ENCODE results near the gene RNF25. TPM values are rescaled to one million over a fixed set of nuclear protein-coding genes. Genes with fewer than 3 reads are reported as not detected.

RNF25 gene
- total RNA-seq, 1 donor from 2014 or later = 15.3 TPM

DNA sequence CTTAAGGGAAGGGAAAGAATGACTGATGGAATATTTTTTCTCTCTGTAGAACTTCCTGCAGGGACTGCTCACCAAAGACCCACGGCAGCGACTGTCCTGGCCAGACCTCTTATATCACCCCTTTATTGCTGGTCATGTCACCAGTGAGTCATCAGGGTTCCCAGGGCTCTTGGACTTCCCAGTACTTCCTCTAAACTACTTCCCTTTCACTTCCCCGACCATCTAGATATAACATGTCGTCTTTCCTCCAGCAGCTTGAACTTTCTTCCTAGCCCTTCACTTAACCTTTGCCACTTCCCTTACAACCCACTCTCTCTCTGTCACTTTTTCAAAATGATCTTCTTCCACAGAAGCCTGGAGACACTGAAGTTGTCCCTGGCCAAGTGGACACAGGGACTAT, 7.3 kb upstream of the RNF25 start:
- no peak for ATAC-seq

DNA sequence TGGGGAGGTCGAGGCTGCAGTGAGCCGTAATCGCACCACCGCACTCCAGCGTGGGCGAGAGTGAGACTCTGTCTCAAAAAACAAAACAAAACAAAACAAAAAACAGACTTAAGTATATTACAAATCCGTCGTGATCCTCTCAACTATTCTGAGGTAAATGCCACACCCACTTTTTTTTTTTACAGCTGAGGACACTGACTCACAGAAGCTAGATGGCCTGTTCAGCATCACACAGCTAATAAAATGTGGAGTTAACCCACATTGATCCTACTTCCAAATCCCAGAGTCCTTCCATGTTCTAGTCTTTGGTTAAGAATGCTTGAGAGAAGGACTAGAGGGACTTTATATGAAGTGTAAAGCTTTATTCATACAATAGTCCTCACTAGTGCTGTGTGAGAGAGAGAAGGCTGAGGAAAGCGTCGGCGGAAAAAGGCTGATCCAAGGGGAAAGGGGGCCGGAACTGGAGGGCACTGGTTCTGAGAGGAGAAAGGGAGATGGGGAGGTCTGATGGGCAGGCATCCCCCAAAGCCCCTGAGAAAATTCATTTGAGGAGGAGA, 627 bp downstream of the RNF25 start:
- peak; percentile 70 for ATAC-seq

DNA sequence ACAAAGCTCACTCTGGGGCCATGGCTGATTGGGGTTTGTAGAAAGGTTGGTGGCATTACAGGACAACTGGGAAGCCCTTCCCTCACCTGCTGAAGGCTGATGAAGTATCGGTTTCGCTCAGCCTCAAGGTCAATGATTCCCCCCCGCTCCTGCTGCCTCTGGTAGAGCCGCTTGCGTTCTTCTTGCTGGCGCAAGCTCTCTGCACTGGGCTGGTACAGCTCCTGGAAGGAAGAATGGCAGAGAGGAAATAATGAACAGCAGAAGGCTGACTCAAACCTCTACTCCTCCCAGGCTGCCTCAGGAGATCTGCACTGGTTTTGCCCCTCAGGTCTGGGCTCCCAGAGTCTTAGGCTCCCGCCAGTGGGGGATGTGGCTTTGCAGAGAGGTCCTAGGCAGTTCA, 7.1 kb downstream of the RNF25 start:
- ATAC-seq = no peak

DNA sequence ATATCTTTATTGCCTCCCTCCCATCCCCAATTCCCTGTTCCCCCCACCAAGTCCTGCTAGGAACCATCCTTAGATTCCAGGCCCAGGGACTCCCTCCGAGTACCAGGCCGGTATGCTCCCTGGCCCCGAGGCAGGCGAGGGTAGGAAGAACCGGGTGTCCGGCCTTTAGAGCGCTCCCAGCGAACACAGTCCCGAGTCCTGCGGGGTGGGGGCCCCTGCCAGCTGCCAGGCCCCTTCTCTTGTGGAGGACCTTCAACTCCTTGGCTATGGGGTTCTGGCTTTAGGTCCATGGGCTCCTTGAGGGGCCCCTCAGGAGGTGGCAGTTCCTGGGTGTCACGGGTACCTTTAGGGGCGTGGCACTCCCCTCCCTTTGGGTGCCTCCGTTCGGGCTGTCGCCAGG, 7.9 kb downstream of the RNF25 start:
- ATAC-seq = no peak

DNA sequence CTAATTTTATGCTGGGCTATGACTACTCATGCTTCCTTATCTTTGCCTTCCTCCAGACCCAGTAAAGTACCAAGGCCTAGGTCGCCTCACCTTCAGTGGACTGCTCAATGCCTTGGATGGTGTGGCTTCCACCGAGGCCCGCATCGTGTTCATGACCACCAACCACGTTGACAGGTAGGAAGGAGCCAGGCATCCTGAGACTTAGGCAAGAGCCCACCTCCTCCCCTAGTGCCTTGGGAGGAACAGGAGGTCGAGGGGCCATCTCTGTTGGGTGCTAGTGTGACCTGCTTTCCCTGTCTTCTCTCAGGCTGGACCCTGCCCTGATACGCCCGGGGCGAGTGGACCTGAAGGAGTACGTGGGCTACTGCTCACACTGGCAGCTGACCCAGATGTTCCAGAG, 9.0 kb downstream of the RNF25 start:
- no peak for ATAC-seq

DNA sequence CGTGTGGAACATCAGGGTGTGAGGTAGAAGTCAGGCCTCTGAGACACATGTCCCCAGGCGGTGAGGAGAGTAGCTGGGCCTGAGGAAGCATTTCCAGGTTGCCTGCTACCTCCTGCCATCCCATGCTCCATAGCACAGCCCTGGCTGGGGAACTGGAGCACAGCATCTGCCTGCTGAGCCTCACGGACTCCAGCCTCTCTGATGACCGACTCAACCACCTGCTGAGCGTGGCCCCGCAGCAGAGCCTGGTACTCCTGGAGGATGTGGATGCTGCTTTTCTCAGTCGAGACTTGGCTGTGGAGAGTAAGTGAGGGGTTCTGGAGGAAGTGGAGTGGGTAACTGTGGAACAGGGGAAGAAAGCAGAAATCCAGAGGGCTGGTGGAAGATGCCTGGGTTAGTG, 9.4 kb downstream of the RNF25 start:
- ATAC-seq = no peak

DNA sequence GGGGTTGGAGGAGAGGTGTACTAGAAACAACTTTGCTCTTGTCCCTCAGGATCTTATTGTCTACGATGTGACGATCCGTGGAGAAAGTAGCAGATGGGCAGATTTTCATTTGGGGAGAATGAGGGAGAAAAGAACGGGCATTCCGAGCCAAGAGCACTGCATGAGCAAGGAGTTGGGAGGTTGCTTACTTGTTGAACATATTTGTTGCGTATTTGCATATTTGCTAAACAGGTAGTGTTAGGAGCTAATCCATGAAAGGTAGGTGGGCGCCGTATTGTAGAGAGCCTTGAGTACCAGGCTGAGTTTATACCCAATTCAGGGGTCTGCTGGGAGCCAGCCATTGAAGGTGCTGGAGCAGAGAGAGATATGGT, 11.8 kb downstream of the RNF25 start:
- ATAC-seq = no peak

DNA sequence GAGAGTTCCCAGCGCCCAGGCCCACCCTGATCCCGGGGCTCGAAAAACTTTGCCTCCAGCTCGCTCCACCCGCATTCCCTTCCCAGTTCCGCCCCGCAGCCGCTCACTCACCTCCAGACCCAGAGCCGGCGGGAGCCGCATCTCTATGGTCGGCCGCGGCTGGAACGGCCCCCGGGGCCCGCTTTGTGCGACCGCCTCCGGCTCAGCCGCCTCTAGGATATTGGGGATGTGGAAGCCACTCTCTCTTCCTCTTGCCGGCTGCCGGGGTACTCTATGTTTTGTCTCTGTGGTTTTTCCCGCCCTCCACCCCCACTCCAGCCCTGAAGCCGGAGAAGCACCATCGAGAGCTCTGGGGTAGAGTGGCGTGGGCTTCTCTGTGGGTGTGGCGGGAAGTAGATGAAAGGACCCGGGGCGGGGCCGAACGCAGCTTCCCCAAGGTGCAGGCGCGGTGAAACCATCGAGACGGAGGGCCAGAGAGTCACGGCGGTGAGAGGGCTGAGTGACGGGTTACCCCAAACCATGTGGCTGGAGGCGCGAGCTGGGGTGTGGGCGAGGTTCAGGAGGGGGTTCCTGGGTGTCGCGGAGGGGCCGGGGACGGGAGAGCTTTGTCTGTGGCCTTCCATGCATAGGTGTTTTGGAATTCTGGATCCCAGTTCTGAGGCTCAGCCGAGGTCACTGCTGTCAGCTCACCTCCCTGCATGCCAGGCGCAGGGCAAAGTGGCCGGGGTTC, 12.4 kb downstream of the RNF25 start, which contains the start of the genes BCS1L and ZNF142:
TSS of gene BCS1L (plus strand) at position 426 of the 730 bp plus-strand sequence. CDS start 1,305 bp downstream, outside the sequence.
TSS of gene ZNF142 (minus strand) at position 366 of the 730 bp plus-strand sequence. CDS start 3,194 bp downstream, outside the sequence.
- ATAC-seq = peak; percentile 95

DNA sequence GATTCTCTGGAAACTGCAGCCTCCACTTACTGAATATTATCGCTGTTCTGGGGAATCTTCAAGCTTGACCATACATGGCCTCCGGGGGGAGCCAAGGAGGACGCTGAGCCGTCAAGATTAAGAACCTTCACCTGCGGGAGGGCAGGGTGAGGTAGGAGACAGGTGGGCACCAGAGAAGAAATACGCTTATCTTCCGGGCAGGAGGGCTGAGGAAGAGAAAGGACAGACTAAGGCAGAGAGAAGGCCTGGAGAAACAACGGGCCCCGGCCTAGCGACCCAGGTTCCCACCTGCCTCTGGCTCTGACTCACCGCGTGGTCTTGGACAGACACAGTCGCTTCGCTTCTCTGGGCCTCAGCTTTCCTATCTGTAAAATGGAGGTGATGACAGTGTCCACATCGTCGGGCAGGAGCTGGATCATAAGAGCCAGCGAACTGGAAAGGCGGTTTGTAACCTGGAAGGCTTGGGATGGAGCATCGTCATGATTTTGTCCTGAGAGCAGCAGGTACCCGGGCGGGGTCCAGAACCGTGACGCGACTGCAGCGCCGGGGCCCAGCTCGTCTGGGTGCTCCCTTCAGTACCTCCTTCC, 13.0 kb downstream of the RNF25 start:
- peak; percentile 42 for ATAC-seq

DNA sequence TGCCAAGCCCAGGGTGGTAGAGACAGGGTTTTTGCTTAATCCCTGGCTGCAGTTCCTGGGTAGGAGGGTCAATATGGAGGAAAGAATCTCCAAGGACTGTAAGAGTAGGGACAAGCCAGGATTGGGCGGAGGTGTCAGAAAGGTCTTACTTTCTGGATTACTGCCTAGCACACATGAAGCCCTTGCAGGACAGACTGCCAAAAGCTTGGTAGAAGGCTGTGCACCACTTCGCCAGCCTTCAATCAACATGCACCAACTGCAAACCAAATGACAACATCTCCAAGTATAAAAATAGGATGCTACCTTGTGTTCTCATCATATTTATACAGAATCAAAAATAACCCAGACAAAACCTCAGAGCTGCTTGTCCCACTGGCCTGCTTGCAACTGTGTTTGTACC, 16.1 kb downstream of the RNF25 start:
- ATAC-seq = no peak

DNA sequence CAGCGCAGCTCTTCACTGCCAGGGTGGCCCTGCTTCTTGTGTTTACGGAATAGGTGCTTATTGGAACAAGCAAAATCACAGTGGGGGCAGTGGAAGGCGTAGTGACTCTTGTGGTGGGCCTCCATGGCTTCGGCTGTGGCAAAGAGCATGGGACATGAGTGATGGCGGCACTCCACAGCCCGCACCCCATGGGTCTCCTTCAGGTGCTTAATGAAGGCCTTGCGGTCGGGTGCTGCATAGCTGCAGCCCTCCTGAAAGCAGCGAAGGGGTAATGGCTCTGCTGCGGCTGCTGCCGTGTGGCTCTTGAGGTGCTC, 23.1 kb downstream of the RNF25 start:
- ATAC-seq = no peak

DNA sequence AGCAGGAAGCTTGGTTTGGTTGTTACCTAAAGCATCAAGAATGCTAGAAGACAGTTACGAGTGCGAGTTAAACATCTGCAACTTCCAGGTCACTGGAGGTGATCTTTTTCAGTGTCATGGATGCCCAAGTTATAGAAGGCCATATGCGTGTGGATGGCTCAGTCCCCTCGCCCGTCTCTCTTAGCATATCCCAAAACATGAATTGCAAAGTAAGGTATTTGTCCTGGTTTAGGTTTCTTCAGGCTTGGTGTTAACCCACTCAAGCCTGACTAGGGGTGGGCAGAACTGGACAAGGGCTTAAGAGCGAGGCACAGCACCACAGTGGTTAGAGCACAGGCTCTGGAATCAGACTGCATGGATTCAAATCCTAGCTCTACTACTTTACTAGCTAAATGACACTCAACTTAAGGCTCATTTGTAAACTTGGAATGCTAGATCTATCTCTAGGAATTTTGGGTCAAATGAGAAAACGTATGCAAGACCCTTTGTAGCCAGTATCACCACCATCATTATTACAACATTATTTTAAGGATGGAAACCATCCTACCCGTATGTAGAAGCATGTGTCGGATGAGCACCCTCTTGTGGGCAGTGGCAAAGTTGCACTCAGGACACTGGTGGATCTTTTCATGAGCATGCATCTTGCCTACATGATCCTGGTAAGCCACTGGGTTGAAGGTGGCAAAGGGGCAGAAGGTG, 23.6 kb downstream of the RNF25 start:
- ATAC-seq = peak; percentile 59

DNA sequence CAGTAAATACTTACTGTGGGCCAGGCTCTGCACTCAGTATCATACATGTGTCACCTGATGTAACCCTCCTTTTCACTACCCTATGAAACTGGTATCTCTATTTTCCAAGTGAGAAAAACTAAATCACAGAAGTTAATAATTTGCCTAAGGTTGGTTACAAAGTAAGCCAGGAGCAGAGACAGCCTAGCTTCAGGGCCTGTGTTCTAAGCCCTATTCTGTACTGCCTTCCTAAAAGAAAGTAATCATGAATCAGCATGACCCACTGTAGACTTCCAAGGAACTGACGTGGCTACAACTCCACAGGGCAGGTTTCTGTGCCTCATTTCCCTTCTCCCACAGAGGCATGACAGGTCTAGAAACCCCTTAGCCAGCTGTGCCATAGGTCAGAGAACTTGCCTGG, 26.7 kb downstream of the RNF25 start:
- ATAC-seq = peak; percentile 65

DNA sequence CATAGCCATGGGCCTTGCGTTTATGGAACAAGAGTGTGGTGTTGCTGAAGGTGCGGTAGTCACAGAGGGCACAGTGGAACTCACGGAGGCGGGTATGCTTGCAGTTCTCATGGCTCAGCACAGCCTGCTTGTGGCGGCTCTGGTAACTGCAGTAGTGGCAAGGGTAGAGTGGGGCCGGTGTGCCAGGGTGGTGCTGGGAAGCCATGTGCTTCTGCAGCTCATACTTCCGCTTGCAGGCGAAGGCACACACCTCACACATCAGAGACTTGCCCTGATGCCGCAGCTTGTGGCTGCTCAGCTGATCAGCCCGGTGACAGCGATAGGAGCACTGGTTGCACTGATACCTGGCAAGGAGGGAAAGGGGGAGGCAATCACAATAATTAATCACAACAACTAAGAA, 27.1 kb downstream of the RNF25 start:
- no peak for ATAC-seq

DNA sequence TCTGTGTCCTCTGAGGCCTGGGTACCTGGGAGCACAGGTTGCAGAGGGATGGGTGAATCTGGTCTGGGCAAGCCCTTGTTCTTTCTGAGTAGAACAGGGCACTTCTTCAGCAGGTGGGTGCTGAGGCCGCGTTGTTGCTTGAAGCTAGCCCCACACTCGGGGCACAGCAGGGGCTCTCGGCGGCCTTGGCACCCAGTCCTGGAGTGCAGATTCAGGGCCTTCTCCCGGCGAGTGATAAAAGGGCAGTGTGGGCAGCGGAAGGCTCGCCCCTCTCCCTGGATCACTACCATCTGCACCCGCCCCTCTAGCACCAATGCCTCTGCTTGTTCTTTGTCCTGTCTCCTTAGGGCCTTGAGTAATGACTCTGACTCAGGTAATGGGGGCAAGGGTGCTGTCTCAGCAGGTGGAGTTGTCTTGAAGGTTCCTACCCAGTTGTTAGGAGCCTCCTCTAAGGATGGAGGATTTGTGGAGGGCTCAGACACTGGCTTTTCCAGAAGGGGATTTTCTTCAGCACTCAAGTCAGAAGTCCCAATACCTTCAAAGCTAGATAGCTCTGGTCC, 28.0 kb downstream of the RNF25 start:
- ATAC-seq = peak; percentile 4

DNA sequence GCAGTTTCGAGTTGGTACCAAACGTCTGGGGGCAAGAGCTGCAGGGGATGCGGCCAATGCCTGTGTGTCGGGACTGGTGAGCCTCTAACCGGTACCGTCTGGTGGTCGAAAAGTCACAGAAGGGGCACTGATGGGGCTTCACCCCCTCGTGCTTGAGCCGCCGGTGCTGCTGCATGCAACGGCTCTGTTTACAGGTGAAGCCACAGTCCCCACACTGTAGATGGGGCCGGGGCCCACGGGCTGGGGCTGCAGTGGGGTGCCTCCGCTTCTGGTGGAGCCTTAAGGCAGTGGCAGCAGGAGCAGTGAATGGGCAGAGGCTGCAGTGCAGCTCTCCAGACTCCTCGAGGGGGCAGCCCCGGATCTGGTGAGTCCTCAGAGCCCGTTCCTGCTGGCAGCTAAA, 29.0 kb downstream of the RNF25 start:
- no peak for ATAC-seq

DNA sequence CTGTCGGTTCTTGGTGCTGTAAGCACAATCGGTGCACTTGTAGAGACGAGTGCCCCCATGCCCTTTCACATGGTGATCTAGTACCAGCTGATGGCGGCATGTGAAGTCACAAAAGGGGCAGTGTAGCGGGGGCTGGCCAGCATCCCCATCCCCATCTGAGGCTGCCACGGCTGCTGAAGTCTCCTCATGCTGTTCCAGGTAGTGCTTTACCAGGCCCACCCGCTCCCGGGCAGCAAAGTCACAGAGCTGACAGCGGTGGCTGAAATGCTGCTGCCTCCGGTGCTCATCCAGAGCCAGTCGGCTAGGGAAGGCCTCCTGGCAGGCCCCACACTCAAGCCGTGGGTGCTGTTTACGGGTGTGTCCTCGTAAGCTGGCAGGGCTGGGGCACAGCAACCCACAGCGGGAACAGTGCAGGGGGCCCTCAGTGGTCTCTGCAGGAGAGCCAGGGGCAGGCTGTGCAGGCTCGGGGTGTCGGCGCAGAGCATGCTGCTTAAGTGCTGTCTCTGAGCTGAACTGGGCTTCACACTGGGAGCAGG, 29.6 kb downstream of the RNF25 start:
- ATAC-seq = no peak

DNA sequence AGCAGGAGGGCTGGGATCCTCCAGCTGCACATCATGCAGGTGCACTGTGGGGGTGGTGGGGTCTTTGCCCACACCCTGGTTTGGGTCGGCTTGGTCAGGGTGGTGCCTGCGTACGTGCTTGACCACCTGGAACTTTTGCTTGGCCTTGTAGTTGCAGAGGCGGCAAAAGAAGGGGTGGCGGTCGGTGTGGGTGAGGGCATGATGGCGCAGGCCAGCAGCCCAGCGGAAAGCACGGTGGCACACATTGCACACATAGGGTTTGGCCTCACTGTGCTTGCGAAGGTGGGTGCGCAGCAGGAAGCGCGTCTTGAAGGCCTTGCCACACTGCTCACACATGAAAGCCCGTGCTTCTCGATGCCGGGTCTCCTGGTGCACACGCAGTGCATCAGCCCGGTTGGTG, 33.4 kb downstream of the RNF25 start:
- no peak for ATAC-seq

DNA sequence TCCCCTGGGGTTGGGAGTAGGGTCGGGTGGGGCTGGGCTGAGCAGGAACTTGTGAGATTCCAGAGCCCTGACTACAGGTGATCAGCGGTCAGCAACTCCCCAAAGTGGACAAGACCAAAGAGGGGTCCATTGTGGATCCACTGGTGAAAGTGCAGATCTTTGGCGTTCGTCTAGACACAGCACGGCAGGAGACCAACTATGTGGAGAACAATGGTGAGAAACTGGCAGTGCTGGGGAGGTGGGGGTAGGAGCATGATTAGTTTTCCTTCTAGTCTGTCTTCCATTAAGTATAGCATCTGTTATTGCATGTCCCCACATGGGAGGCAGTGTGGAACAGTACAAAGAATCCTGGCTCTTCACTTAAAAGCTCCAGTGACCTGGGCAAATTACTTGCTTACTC, 36.1 kb downstream of the RNF25 start:
- ATAC-seq = no peak

DNA sequence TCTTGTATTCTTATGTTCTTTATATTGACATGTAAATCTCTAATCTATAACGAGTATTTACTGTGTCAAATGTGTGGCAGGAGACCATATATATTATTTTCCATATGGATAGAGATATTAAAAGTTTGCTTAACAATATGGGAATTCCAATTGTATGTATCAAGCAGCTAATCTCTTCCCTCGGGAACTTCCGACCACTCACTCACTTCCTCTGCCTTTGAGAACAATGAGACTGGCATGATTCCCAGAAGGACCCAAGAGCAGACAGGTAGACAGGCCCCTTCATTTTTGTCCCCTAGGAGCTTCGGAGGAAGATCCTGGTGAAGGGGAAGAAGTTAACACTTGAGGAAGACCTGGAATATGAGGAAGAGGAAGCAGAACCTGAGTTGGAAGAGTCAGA, 40.0 kb downstream of the RNF25 start:
- no peak for ATAC-seq

DNA sequence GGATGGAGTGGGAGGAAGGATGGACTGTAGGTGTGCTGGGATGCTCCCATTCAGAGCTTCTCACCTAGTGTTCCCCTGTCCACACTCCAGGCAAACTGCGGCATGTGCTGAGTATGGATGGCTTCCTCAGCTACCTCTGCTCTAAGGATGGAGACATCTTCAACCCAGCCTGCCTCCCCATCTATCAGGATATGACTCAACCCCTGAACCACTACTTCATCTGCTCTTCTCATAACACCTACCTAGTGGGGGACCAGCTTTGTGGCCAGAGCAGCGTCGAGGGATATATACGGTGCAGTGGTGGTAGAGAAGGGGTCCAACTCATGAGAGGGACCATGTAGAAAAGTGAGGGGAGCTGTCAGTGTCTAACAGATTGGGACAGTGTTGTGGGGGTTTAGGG, 43.9 kb downstream of the RNF25 start:
- ATAC-seq = no peak

DNA sequence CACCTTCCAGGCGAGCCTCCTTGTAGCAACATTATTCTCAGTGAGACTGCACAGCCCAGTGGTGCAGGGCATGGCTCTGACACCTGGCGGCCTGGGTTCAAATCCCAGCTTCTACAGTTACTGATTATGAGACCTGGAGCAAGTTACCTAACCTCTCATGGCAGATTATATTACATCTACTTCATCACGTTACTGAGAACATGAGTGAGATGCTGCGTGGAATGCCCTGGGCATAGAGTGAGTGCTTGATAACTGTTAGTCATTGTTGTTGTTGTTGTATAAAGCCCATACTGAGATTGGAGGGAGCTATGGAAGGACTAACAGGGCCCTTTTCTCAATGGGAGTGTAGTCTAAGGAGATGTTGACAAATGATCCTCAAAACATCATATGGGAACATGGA, 45.4 kb downstream of the RNF25 start:
- ATAC-seq = no peak

DNA sequence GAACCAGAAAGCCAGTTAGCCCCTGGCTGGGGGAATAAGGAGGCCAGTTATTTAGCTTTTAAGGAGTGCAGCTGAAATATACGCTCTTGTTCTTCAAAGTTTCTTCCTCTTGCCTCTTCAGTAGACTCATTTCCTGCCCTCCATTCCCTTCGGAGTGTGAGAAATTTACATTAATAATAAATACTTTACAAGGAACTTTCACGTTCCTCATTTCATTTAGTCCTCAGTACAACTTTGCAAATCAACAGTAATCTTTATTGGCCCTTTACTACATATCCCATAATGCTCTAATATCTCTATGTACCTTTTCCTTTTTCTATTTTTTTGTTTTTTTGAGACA, 48.5 kb downstream of the RNF25 start:
- ATAC-seq = no peak

All from esophagus mucosa (tissue), 1 donor.